ENCODE results near the gene LGALS8. TPM values are rescaled to one million over a fixed set of nuclear protein-coding genes. Genes with fewer than 3 reads are reported as not detected.

The LGALS8 gene
- total and polyA plus RNA-seq, 2 donors (not counting 1 experiment from before 2014, with no cell fraction given): 38.0 to 67.0 TPM

- ATAC-seq (ENCODE audit: low read depth) (peak; percentile 47), DNase-seq (no peak)
- Histone ChIP-seq H3K36me3 (replicated peaks in 1 of 2; ENCODE audit: control extremely low read depth in 1 of 2, control insufficient read depth in 1 of 2, extremely low read depth in 1 of 2, insufficient read depth in 2 of 2, low read length in 1 of 2) (peaks cover 2 to 17% of the 10 kb centered on the region in 2 experiments), H4K20me1 (ENCODE audit: control insufficient read depth, insufficient read depth, low read length, poor library complexity, severe bottlenecking) (no peaks in the 10 kb centered on the region), H3K9me3 (ENCODE audit: control extremely low read depth in 1 of 3, control insufficient read depth in 2 of 3, insufficient read depth in 1 of 3, low read length in 2 of 3) (no peaks in the 10 kb centered on the region), H3K4me2 (replicated peaks; ENCODE audit: low read depth, low read length, poor library complexity, severe bottlenecking) (peak overlapping the region; percentile 25), H3K4me3 (ENCODE audit: control extremely low read depth in 1 of 5, extremely low read depth in 1 of 5, insufficient read depth in 1 of 5, low read depth in 2 of 5, low read length in 4 of 5) (no peak overlapping the region), H3K4me1 (ENCODE audit: control insufficient read depth in 2 of 2, insufficient read depth in 2 of 2, low read length in 2 of 2) (peaks cover 10 to 13% of the 10 kb centered on the region in 2 donors), H3K9ac (ENCODE audit: low read length) (no peak overlapping the region), H3K27me3 (replicated peaks in 1 of 4; ENCODE audit: control extremely low read depth in 1 of 4, control insufficient read depth in 3 of 4, insufficient read depth in 4 of 4, low read length in 3 of 4) (no peaks in the 10 kb centered on the region), H3K79me2 (ENCODE audit: control insufficient read depth, insufficient read depth, low read length) (peaks cover 37% of the 10 kb centered on the region), H2AFZ (ENCODE audit: insufficient read depth, low read depth, low read length, poor library complexity, severe bottlenecking) (no peak overlapping the region), H3K27ac (ENCODE audit: low read length in 2 of 2) (no peak overlapping the region)
- peaks cover 24% of the 10 kb centered on the region for H3K4me1 Mint-ChIP-seq
- CTCF ChIA-PET: no interaction called here
- no peaks in the 10 kb centered on the region for H3K27me3 Mint-ChIP-seq
- no peaks in the 10 kb centered on the region for H3K9me3 Mint-ChIP-seq (ENCODE audit: insufficient read depth)
- intact Hi-C loops (cut with micrococcal nuclease): no loop called here
- H3K4me3 Mint-ChIP-seq: peak overlapping the region; percentile 68
- POLR2A ChIA-PET: interaction anchor here (0.6 kb wide), 1 partner anchor 437 kb away, joined by 7 read pairs; no protein-coding TSS in a partner anchor
- TF ChIP-seq EZH2 (IDR thresholded peaks at IDR 0.05; ENCODE audit: borderline replicate concordance, insufficient read depth, low read depth, low read length, poor library complexity, severe bottlenecking) (no peak), CTCF (IDR thresholded peaks at IDR 0.05) (no peak)
- no CpG with 5 or more reads among the region's 5 CpGs for WGBS (ENCODE audit: insufficient coverage)
- H3K27ac Mint-ChIP-seq: peak overlapping the region; percentile 17
These were observed 7.2 kb downstream of the LGALS8 start for GRCh38 chr1:236530959-236531358.

GRCh38 chr1:236532850-236533249 is 9.1 kb downstream of the LGALS8 start:
- TF ChIP-seq EZH2 (IDR thresholded peaks at IDR 0.05; ENCODE audit: borderline replicate concordance, insufficient read depth, low read depth, low read length, poor library complexity, severe bottlenecking) (no peak), CTCF (IDR thresholded peaks at IDR 0.05) (no peak)
- Mint-ChIP-seq H3K4me1 (peaks cover 24% of the 10 kb centered on the region), H3K27me3 (no peaks in the 10 kb centered on the region), H3K9me3 (ENCODE audit: insufficient read depth) (no peaks in the 10 kb centered on the region), H3K4me3 (no peak overlapping the region), H3K27ac (no peak overlapping the region)
- Histone ChIP-seq H3K4me1 (ENCODE audit: control insufficient read depth in 2 of 2, insufficient read depth in 2 of 2, low read length in 2 of 2) (peaks cover 10 to 13% of the 10 kb centered on the region in 2 donors), H4K20me1 (ENCODE audit: control insufficient read depth, insufficient read depth, low read length, poor library complexity, severe bottlenecking) (no peaks in the 10 kb centered on the region), H3K27me3 (replicated peaks in 1 of 4; ENCODE audit: control extremely low read depth in 1 of 4, control insufficient read depth in 3 of 4, insufficient read depth in 4 of 4, low read length in 3 of 4) (no peaks in the 10 kb centered on the region), H3K4me3 (ENCODE audit: control extremely low read depth in 1 of 5, extremely low read depth in 1 of 5, insufficient read depth in 1 of 5, low read depth in 2 of 5, low read length in 4 of 5) (no peak overlapping the region), H3K36me3 (replicated peaks in 1 of 2; ENCODE audit: control extremely low read depth in 1 of 2, control insufficient read depth in 1 of 2, extremely low read depth in 1 of 2, insufficient read depth in 2 of 2, low read length in 1 of 2) (peaks cover 0 to 10% of the 10 kb centered on the region in 2 experiments), H2AFZ (ENCODE audit: insufficient read depth, low read depth, low read length, poor library complexity, severe bottlenecking) (no peak overlapping the region), H3K4me2 (replicated peaks; ENCODE audit: low read depth, low read length, poor library complexity, severe bottlenecking) (no peak overlapping the region), H3K27ac (ENCODE audit: low read length in 2 of 2) (no peak overlapping the region), H3K9ac (ENCODE audit: low read length) (no peak overlapping the region), H3K9me3 (ENCODE audit: control extremely low read depth in 1 of 3, control insufficient read depth in 2 of 3, insufficient read depth in 1 of 3, low read length in 2 of 3) (no peaks in the 10 kb centered on the region), H3K79me2 (ENCODE audit: control insufficient read depth, insufficient read depth, low read length) (peaks cover 32% of the 10 kb centered on the region)
- DNase-seq (no peak), ATAC-seq (ENCODE audit: low read depth) (no peak)
- intact Hi-C loops (cut with micrococcal nuclease): no loop called here
- 95% methylated on average over 4 of the region's 4 CpGs for WGBS (ENCODE audit: insufficient coverage)
- POLR2A ChIA-PET: no interaction called here
- CTCF ChIA-PET: no interaction called here
